GM18870 (cell line): ENCODE results near the gene FMNL1.
"Not testable (repeated sequence)": the region's sequence is repeated elsewhere in the genome, so short reads cannot be mapped to it uniquely, and the experiment has no call there.

Source experiments
- ATAC-seq: cut with Tn5 transposase; IDR thresholded peaks from one replicate; pipeline ENCODE4 v1.9.1; 2021; ENCODE audit warnings: moderate library complexity; ENCODE audit not compliant: unreplicated experiment

Gene FMNL1

GRCh38 chr17:45234641-45235415 is 13.1 kb downstream of the FMNL1 start:
- ATAC-seq: no peak

GRCh38 chr17:45235416-45236281 is 14.0 kb downstream of the FMNL1 start:
- ATAC-seq: no peak

GRCh38 chr17:45236282-45236606 is 14.6 kb downstream of the FMNL1 start:
- ATAC-seq: no peak

- no peak for ATAC-seq
Observed at GRCh38 chr17:45237686-45238085, 16.0 kb downstream of the FMNL1 start.

GRCh38 chr17:45238155-45238774 is 16.6 kb downstream of the FMNL1 start:
- no peak for ATAC-seq

- no peak for ATAC-seq
Observed at GRCh38 chr17:45240905-45241327, 19.2 kb downstream of the FMNL1 start.

GRCh38 chr17:45241328-45242028 is 19.8 kb downstream of the FMNL1 start:
- ATAC-seq: no peak

GRCh38 chr17:45242029-45242414 is 20.3 kb downstream of the FMNL1 start:
- no peak for ATAC-seq

- no peak for ATAC-seq
Observed at GRCh38 chr17:45243750-45244149, 22.1 kb downstream of the FMNL1 start.

GRCh38 chr17:45244725-45245656 is 23.3 kb downstream of the FMNL1 start:
- no peak for ATAC-seq

GRCh38 chr17:45246338-45246737 is 24.7 kb downstream of the FMNL1 start:
- ATAC-seq: no peak

- ATAC-seq: no peak
Observed at GRCh38 chr17:45246861-45247428, 25.3 kb downstream of the FMNL1 start.

GRCh38 chr17:45247429-45248131 is 25.9 kb downstream of the FMNL1 start:
- ATAC-seq: peak; percentile 46

- ATAC-seq: peak; percentile 24
Observed at GRCh38 chr17:45248132-45248957, 26.7 kb downstream of the FMNL1 start.

GRCh38 chr17:45251931-45252330 is 30.2 kb downstream of the FMNL1 start:
- ATAC-seq: no peak

GRCh38 chr17:45253237-45253636 is 31.6 kb downstream of the FMNL1 start:
- not testable (repeated sequence) for ATAC-seq

GRCh38 chr17:45253879-45254278 is 32.2 kb downstream of the FMNL1 start:
- no peak for ATAC-seq

GRCh38 chr17:45255358-45255757 is 33.7 kb downstream of the FMNL1 start:
- no peak for ATAC-seq
